Left kidney (tissue), 2 donors: ENCODE data around the gene KIAA1191. TPM values are rescaled to one million over a fixed set of nuclear protein-coding genes. Genes with fewer than 3 reads are reported as not detected.
"Not testable (repeated sequence)": the region's sequence is repeated elsewhere in the genome, so short reads cannot be mapped to it uniquely, and the experiment has no call there.

Source experiments
- DNase-seq: peaks from one replicate; pipeline ENCODE4 v3.0.0-alpha.2; 2013
- polyA plus RNA-seq: library from polyadenylated mRNA; unstranded; fragments of 120-200 nt; gene quantifications from one replicate; pipeline ENCODE4 v1.2.1, GENCODE V29; 2013; ENCODE audit not compliant: insufficient read length

The KIAA1191 gene
- polyA plus RNA-seq, 1 donor: 152 TPM

GRCh38 chr5:176319827-176320554 lies 41.6 kb downstream of the KIAA1191 start:
- no peak for DNase-seq

GRCh38 chr5:176317534-176318374 lies 43.8 kb downstream of the KIAA1191 start:
- no peak for DNase-seq

- not testable (repeated sequence) for DNase-seq
Observed at GRCh38 chr5:176305356-176305755, 56.2 kb downstream of the KIAA1191 start.

Other genes starting within 250 kb of the KIAA1191 start
- gene SIMC1, start 123.3 kb downstream of the KIAA1191 start, polyA plus RNA-seq: 20.5 TPM
- 16.8 TPM for gene ARL10, start 3.7 kb upstream of the KIAA1191 start, polyA plus RNA-seq
- 30.8 TPM for gene NOP16, start 26.8 kb upstream of the KIAA1191 start, polyA plus RNA-seq
- gene HIGD2A, start 27.0 kb upstream of the KIAA1191 start, polyA plus RNA-seq: 89.8 TPM
- gene CLTB, start 54.8 kb upstream of the KIAA1191 start, polyA plus RNA-seq: 45.0 TPM
- gene FAF2, start 86.6 kb upstream of the KIAA1191 start, polyA plus RNA-seq: 56.6 TPM
- 51.1 TPM for gene RNF44, start 175.6 kb upstream of the KIAA1191 start, polyA plus RNA-seq
- 25.0 TPM for gene CDHR2, start 187.6 kb upstream of the KIAA1191 start, polyA plus RNA-seq
- gene GPRIN1, start 248.4 kb upstream of the KIAA1191 start, polyA plus RNA-seq: 2.2 TPM